WTC11 (cell line): ENCODE measurements around the gene TMEM245. TPM values are rescaled to one million over a fixed set of nuclear protein-coding genes. Genes with fewer than 3 reads are reported as not detected.

Experiments used
- ATAC-seq: fragments of 200-7000 bp; cut with Tn5 transposase; 2 replicates; pipeline ENCODE4 v1.10.0; 2021; ENCODE audit warnings: mild to moderate bottlenecking, moderate library complexity
- CTCF ChIA-PET: fragments of 300-600 bp; sonication (Branson Sonifier 250); formaldehyde crosslinking; loops from one replicate; lab custom pipeline; 2021; ENCODE audit warnings: antibody characterized with exemption; lab: Charles Lee
- POLR2A ChIA-PET: fragments of 350-600 bp; sonication (Branson Sonifier 250); formaldehyde crosslinking; loops from one replicate; lab custom pipeline; 2021; ENCODE audit warnings: antibody characterized with exemption; lab: Charles Lee
- DNase-seq: peaks from one replicate; pipeline ENCODE4 v3.0.0; 2021; ENCODE audit warnings: low spot score
- H3K27ac Mint-ChIP-seq: 2 replicates; pipeline ENCODE4 v1.8.0; 2021; ENCODE audit warnings: mixed read lengths
- H3K27me3 Mint-ChIP-seq: 2 replicates; pipeline ENCODE4 v1.8.0; 2021; ENCODE audit warnings: low read depth, mild to moderate bottlenecking, moderate library complexity, mixed read lengths
- H3K36me3 Mint-ChIP-seq: 2 replicates; pipeline ENCODE4 v1.8.0; 2021; ENCODE audit warnings: mixed read lengths
- H3K4me1 Mint-ChIP-seq: 2 replicates; pipeline ENCODE4 v1.8.0; 2022; ENCODE audit warnings: mixed read lengths
- H3K4me3 Mint-ChIP-seq: 2 replicates; pipeline ENCODE4 v1.8.0; 2021; ENCODE audit warnings: mild to moderate bottlenecking, moderate library complexity, mixed read lengths
- H3K9me3 Mint-ChIP-seq: 2 replicates; pipeline ENCODE4 v1.8.0; 2021; ENCODE audit warnings: mixed read lengths
- ELF4 ChIP-seq: sonication (generic); formaldehyde crosslinking; IDR thresholded peaks from 2 replicates; pipeline ENCODE4 v1.8.1; 2022; ENCODE audit warnings: low read depth, mild to moderate bottlenecking, moderate library complexity, missing genetic modification reagents
- GABPB1 ChIP-seq: sonication (generic); formaldehyde crosslinking; IDR thresholded peaks from 2 replicates; pipeline ENCODE4 v1.8.1; 2023; ENCODE audit warnings: mild to moderate bottlenecking, missing genetic modification reagents
- GTF2I ChIP-seq: fragments of 250-450 bp; sonication (Bioruptor Pico); conservative IDR thresholded peaks from 2 replicates; pipeline ENCODE4 v1.4.0; 2021; ENCODE audit warnings: mild to moderate bottlenecking
- JUN ChIP-seq: sonication (generic); formaldehyde crosslinking; IDR thresholded peaks from 2 replicates; pipeline ENCODE4 v1.8.0; 2023; ENCODE audit warnings: mild to moderate bottlenecking, missing genetic modification reagents
- KAT7 ChIP-seq: sonication (generic); formaldehyde crosslinking; IDR thresholded peaks from 2 replicates; pipeline ENCODE4 v1.8.1; 2023; ENCODE audit warnings: missing genetic modification reagents, mild to moderate bottlenecking, borderline replicate concordance
- MYBL2 ChIP-seq: sonication (generic); formaldehyde crosslinking; IDR thresholded peaks from 2 replicates; pipeline ENCODE4 v1.8.1; 2023; ENCODE audit warnings: mild to moderate bottlenecking, moderate library complexity, missing genetic modification reagents
- NFYB ChIP-seq: sonication (generic); formaldehyde crosslinking; conservative IDR thresholded peaks from 2 replicates; pipeline ENCODE4 v1.8.0; 2022; ENCODE audit warnings: low read depth, missing genetic modification reagents
- NR1H2 ChIP-seq: sonication (generic); formaldehyde crosslinking; IDR thresholded peaks from 2 replicates; pipeline ENCODE4 v1.9.0; 2021; ENCODE audit warnings: mild to moderate bottlenecking, moderate library complexity, missing genetic modification reagents
- RORB ChIP-seq: fragments of 250-450 bp; sonication (Bioruptor Pico); IDR thresholded peaks from 2 replicates; pipeline ENCODE4 v1.9.0; 2021; ENCODE audit warnings: mild to moderate bottlenecking
- SOX15 ChIP-seq: fragments of 250-450 bp; sonication (Bioruptor Pico); IDR thresholded peaks from 2 replicates; pipeline ENCODE4 v1.9.0; 2021; ENCODE audit warnings: mild to moderate bottlenecking
- ZBTB21 ChIP-seq: sonication (generic); formaldehyde crosslinking; IDR thresholded peaks from 2 replicates; pipeline ENCODE4 v1.8.1; 2023; ENCODE audit warnings: mild to moderate bottlenecking, missing genetic modification reagents, borderline replicate concordance
- ZNF138 ChIP-seq: sonication (generic); formaldehyde crosslinking; conservative IDR thresholded peaks from 2 replicates; pipeline ENCODE4 v1.8.1; 2022; ENCODE audit warnings: mild to moderate bottlenecking, moderate library complexity, missing genetic modification reagents
- ZNF263 ChIP-seq: sonication (generic); formaldehyde crosslinking; IDR thresholded peaks from 2 replicates; pipeline ENCODE4 v1.8.1; 2022; ENCODE audit warnings: low read depth, mild to moderate bottlenecking, moderate library complexity, missing genetic modification reagents
- total RNA-seq: library from RNA; stranded (reverse); gene quantifications from 3 replicates; pipeline ENCODE4 v1.2.3, GENCODE V29; 2021
- TF ChIP-seq, protein P1 (sequence below): sonication (generic); formaldehyde crosslinking; IDR thresholded peaks from 2 replicates; pipeline ENCODE4 v1.8.1; 2022; ENCODE audit warnings: missing genetic modification reagents, borderline replicate concordance
- TF ChIP-seq, protein P2 (sequence below): sonication (generic); formaldehyde crosslinking; IDR thresholded peaks from 2 replicates; pipeline ENCODE4 v1.8.0; 2023; ENCODE audit warnings: missing genetic modification reagents, mild to moderate bottlenecking, borderline replicate concordance
- TF ChIP-seq, protein P3 (sequence below): fragments of 250-450 bp; sonication (Bioruptor Pico); IDR thresholded peaks from 2 replicates; pipeline ENCODE4 v1.8.0; 2021; ENCODE audit warnings: mild to moderate bottlenecking
- TF ChIP-seq, protein P4 (sequence below): sonication (generic); formaldehyde crosslinking; IDR thresholded peaks from 2 replicates; pipeline ENCODE4 v1.8.0; 2022; ENCODE audit warnings: mild to moderate bottlenecking, missing genetic modification reagents
- TF ChIP-seq, protein P5 (sequence below): sonication (generic); formaldehyde crosslinking; IDR thresholded peaks from 2 replicates; pipeline ENCODE4 v1.8.1; 2022; ENCODE audit warnings: mild to moderate bottlenecking, missing genetic modification reagents, moderate library complexity, borderline replicate concordance
- TF ChIP-seq, protein P6 (sequence below): fragments of 250-450 bp; sonication (Bioruptor Pico); IDR thresholded peaks from 2 replicates; pipeline ENCODE4 v2.1.2; 2022; ENCODE audit warnings: mild to moderate bottlenecking, moderate library complexity
- TF ChIP-seq, protein P7 (sequence below): sonication (generic); formaldehyde crosslinking; IDR thresholded peaks from 2 replicates; pipeline ENCODE4 v1.8.1; 2023; ENCODE audit warnings: mild to moderate bottlenecking, missing genetic modification reagents, borderline replicate concordance

The TMEM245 gene
- total RNA-seq, 1 experiment from 2014 or later = 40.8 TPM

DNA sequence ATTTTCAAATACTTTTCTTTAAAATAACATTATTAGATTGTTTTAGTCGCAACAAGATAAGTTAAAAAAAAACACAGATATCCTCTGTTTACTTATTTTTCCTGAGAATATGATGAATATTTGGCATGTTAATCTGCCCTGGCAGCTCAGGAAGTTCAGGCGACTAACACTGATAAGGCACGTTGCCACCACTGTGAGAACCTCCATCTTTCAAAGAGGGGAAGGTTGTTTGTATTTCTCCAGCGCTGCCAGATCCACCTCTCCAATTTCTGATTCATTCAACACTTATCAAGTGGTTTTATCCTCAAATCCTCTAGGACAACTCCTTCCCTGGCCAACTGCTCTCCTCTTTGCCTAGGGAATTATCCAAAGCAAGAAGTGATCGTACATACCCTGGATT lies 128.3 kb downstream of the TMEM245 start:
- H3K36me3 Mint-ChIP-seq = peaks cover 23% of the 10 kb centered on the region
- peaks cover 5% of the 10 kb centered on the region for H3K9me3 Mint-ChIP-seq
- ChIA-PET POLR2A (no interaction called here), CTCF (no interaction called here)
- H3K4me3 Mint-ChIP-seq = no peak overlapping the region
- H3K27me3 Mint-ChIP-seq = no peaks in the 10 kb centered on the region
- no peak overlapping the region for H3K27ac Mint-ChIP-seq
- DNase-seq = no peak
- TF ChIP-seq SOX15 (no peak), GABPB1 (CRISPR knock-in tag) (no peak), NFYB (CRISPR knock-in tag) (no peak), ELF4 (CRISPR knock-in tag) (no peak), NR1H2 (CRISPR knock-in tag) (no peak), ZBTB21 (CRISPR knock-in tag) (no peak)
- TF ChIP-seq, protein P1, sequence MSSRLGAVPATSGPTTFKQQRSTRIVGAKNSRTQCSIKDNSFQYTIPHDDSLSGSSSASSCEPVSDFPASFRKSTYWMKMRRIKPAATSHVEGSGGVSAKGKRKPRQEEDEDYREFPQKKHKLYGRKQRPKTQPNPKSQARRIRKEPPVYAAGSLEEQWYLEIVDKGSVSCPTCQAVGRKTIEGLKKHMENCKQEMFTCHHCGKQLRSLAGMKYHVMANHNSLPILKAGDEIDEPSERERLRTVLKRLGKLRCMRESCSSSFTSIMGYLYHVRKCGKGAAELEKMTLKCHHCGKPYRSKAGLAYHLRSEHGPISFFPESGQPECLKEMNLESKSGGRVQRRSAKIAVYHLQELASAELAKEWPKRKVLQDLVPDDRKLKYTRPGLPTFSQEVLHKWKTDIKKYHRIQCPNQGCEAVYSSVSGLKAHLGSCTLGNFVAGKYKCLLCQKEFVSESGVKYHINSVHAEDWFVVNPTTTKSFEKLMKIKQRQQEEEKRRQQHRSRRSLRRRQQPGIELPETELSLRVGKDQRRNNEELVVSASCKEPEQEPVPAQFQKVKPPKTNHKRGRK = no peak
- TF ChIP-seq, protein P2, sequence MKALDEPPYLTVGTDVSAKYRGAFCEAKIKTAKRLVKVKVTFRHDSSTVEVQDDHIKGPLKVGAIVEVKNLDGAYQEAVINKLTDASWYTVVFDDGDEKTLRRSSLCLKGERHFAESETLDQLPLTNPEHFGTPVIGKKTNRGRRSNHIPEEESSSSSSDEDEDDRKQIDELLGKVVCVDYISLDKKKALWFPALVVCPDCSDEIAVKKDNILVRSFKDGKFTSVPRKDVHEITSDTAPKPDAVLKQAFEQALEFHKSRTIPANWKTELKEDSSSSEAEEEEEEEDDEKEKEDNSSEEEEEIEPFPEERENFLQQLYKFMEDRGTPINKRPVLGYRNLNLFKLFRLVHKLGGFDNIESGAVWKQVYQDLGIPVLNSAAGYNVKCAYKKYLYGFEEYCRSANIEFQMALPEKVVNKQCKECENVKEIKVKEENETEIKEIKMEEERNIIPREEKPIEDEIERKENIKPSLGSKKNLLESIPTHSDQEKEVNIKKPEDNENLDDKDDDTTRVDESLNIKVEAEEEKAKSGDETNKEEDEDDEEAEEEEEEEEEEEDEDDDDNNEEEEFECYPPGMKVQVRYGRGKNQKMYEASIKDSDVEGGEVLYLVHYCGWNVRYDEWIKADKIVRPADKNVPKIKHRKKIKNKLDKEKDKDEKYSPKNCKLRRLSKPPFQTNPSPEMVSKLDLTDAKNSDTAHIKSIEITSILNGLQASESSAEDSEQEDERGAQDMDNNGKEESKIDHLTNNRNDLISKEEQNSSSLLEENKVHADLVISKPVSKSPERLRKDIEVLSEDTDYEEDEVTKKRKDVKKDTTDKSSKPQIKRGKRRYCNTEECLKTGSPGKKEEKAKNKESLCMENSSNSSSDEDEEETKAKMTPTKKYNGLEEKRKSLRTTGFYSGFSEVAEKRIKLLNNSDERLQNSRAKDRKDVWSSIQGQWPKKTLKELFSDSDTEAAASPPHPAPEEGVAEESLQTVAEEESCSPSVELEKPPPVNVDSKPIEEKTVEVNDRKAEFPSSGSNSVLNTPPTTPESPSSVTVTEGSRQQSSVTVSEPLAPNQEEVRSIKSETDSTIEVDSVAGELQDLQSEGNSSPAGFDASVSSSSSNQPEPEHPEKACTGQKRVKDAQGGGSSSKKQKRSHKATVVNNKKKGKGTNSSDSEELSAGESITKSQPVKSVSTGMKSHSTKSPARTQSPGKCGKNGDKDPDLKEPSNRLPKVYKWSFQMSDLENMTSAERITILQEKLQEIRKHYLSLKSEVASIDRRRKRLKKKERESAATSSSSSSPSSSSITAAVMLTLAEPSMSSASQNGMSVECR (CRISPR knock-in tag) = no peak
- TF ChIP-seq, protein P3, sequence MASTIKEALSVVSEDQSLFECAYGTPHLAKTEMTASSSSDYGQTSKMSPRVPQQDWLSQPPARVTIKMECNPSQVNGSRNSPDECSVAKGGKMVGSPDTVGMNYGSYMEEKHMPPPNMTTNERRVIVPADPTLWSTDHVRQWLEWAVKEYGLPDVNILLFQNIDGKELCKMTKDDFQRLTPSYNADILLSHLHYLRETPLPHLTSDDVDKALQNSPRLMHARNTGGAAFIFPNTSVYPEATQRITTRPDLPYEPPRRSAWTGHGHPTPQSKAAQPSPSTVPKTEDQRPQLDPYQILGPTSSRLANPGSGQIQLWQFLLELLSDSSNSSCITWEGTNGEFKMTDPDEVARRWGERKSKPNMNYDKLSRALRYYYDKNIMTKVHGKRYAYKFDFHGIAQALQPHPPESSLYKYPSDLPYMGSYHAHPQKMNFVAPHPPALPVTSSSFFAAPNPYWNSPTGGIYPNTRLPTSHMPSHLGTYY (CRISPR knock-in tag) = no peak
- TF ChIP-seq, all 79 proteins: peak for 0
- H3K4me1 Mint-ChIP-seq = no peaks in the 10 kb centered on the region
- no peak for ATAC-seq

DNA sequence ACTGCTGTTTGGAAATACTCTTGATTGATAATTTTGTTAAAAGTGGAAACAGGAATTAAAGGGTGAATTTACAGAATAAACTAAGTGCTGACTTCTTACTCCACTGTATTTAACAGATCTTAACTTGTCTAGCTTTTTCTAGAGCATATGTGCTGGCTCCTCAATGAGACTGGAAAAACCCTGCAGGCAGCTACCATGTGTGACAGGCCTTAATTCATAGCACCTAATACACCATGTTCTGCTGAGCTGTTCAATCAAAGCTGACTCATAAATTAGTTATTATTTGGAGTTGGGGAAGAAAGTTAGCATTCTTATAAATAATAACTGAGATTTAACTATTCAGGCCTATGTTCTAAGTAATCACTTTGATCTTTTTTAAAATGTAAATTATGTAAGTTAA lies 135.9 kb downstream of the TMEM245 start:
- H3K27me3 Mint-ChIP-seq = no peaks in the 10 kb centered on the region
- CTCF ChIA-PET = no interaction called here
- ATAC-seq = no peak
- TF ChIP-seq ZNF263 (CRISPR knock-in tag) = no peak
- no peak for TF ChIP-seq MYBL2 (CRISPR knock-in tag)
- TF ChIP-seq SOX15 = no peak
- TF ChIP-seq RORB (CRISPR knock-in tag) = no peak
- TF ChIP-seq GTF2I (CRISPR knock-in tag) = no peak
- TF ChIP-seq KAT7 = no peak
- TF ChIP-seq NR1H2 (CRISPR knock-in tag) = no peak
- no peak for TF ChIP-seq JUN
- TF ChIP-seq, protein P4, sequence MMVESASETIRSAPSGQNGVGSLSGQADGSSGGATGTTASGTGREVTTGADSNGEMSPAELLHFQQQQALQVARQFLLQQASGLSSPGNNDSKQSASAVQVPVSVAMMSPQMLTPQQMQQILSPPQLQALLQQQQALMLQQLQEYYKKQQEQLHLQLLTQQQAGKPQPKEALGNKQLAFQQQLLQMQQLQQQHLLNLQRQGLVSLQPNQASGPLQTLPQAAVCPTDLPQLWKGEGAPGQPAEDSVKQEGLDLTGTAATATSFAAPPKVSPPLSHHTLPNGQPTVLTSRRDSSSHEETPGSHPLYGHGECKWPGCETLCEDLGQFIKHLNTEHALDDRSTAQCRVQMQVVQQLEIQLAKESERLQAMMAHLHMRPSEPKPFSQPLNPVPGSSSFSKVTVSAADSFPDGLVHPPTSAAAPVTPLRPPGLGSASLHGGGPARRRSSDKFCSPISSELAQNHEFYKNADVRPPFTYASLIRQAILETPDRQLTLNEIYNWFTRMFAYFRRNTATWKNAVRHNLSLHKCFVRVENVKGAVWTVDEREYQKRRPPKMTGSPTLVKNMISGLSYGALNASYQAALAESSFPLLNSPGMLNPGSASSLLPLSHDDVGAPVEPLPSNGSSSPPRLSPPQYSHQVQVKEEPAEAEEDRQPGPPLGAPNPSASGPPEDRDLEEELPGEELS (CRISPR knock-in tag) = no peak
- TF ChIP-seq, protein P5, sequence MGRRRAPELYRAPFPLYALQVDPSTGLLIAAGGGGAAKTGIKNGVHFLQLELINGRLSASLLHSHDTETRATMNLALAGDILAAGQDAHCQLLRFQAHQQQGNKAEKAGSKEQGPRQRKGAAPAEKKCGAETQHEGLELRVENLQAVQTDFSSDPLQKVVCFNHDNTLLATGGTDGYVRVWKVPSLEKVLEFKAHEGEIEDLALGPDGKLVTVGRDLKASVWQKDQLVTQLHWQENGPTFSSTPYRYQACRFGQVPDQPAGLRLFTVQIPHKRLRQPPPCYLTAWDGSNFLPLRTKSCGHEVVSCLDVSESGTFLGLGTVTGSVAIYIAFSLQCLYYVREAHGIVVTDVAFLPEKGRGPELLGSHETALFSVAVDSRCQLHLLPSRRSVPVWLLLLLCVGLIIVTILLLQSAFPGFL (CRISPR knock-in tag) = no peak
- TF ChIP-seq ZNF138 = no peak
- TF ChIP-seq, protein P6, sequence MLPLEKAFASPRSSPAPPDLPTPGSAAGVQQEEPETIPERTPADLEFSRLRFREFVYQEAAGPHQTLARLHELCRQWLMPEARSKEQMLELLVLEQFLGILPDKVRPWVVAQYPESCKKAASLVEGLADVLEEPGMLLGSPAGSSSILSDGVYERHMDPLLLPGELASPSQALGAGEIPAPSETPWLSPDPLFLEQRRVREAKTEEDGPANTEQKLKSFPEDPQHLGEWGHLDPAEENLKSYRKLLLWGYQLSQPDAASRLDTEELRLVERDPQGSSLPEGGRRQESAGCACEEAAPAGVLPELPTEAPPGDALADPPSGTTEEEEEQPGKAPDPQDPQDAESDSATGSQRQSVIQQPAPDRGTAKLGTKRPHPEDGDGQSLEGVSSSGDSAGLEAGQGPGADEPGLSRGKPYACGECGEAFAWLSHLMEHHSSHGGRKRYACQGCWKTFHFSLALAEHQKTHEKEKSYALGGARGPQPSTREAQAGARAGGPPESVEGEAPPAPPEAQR = no peak
- TF ChIP-seq, protein P7, sequence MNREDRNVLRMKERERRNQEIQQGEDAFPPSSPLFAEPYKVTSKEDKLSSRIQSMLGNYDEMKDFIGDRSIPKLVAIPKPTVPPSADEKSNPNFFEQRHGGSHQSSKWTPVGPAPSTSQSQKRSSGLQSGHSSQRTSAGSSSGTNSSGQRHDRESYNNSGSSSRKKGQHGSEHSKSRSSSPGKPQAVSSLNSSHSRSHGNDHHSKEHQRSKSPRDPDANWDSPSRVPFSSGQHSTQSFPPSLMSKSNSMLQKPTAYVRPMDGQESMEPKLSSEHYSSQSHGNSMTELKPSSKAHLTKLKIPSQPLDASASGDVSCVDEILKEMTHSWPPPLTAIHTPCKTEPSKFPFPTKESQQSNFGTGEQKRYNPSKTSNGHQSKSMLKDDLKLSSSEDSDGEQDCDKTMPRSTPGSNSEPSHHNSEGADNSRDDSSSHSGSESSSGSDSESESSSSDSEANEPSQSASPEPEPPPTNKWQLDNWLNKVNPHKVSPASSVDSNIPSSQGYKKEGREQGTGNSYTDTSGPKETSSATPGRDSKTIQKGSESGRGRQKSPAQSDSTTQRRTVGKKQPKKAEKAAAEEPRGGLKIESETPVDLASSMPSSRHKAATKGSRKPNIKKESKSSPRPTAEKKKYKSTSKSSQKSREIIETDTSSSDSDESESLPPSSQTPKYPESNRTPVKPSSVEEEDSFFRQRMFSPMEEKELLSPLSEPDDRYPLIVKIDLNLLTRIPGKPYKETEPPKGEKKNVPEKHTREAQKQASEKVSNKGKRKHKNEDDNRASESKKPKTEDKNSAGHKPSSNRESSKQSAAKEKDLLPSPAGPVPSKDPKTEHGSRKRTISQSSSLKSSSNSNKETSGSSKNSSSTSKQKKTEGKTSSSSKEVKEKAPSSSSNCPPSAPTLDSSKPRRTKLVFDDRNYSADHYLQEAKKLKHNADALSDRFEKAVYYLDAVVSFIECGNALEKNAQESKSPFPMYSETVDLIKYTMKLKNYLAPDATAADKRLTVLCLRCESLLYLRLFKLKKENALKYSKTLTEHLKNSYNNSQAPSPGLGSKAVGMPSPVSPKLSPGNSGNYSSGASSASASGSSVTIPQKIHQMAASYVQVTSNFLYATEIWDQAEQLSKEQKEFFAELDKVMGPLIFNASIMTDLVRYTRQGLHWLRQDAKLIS = no peak

More for the DNA sequence above, 135.9 kb downstream of the TMEM245 start:
- Mint-ChIP-seq H3K4me3 (no peak overlapping the region), H3K4me1 (no peaks in the 10 kb centered on the region), H3K27ac (no peak overlapping the region), H3K9me3 (peaks cover 5% of the 10 kb centered on the region), H3K36me3 (peaks cover 16% of the 10 kb centered on the region)
- no peak for DNase-seq
- POLR2A ChIA-PET = no interaction called here
